Activated CD8-positive, alpha-beta memory T cell treated with anti-CD3 and anti-CD28 coated beads, Interleukin-2, amount 50 U/mL, for 4 hours (primary cell): ENCODE results near the gene KLRD1.
A peak's percentile ranks its signal among the peaks of the same experiment; 100 is the strongest.
"Not testable (repeated sequence)": the region's sequence is repeated elsewhere in the genome, so short reads cannot be mapped to it uniquely, and the experiment has no call there.

Experiments used
- DNase-seq: peaks from one replicate; pipeline ENCODE4 v3.0.0-alpha.2; 2020

Gene KLRD1

DNA sequence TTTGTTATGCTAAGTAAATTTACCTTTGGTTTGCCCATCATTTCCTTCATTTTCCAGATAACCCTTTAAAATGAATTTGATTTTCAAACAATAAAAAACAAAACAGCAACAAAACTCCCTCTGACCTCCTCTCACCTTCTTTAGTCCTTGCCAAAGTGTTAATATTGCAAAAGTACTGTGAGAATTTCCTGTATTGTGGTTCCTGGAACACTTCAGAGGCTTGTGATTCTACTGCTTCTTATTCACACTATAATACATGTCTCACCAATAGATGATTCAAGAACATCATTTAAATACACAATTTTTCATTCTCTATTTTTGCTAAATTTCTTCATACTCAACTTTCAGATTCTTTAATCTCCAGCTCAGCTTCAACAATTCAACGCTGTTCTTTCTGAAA, at the start of gene KLRD1:
Gene KLRD1, plus strand, starts transcription at position 241 of the 400 bp plus-strand sequence. CDS start 208 bp downstream, outside the sequence.
- no peak for DNase-seq

GRCh38 chr12:10260927-10261326, 46.7 kb upstream of the KLRD1 start:
- no peak for DNase-seq

DNA sequence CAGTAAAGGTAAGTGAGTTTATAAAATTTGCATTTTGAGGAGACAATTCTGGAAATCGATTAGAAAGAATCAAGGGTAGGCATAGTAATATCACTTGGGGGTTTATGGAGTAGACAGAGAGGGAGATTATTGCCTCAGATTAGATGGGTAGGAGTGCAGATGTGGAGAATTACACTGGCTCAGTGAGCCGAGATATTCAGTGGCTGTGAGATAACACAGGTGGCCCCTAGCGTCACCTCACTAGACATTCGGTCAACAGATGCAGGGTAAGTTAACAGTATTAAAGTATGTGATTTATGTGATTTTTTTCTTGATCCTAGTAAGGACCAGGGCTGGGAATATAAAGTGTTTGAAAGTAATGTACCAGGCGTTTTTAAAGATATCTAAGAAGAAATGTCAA, 39.6 kb upstream of the KLRD1 start:
- no peak for DNase-seq

DNA sequence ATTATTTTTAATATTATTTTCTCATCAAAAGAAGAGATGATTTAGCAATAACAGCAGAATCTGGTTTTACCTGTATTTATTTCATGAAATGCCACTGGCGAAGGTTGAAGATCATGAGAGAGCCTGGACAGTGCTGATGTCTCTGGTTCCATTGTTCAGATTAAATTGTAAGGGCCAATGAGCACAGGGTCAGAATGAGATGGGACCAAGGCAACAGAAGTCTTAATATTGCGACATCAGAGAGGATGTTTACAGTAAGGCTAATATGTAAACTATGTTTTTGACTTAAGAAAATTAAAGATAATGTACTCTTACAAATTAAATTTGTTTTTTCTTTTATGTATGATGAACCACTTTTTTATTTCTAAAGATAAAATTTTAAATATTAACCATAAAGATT, 35.2 kb upstream of the KLRD1 start:
- DNase-seq, result no peak

DNA sequence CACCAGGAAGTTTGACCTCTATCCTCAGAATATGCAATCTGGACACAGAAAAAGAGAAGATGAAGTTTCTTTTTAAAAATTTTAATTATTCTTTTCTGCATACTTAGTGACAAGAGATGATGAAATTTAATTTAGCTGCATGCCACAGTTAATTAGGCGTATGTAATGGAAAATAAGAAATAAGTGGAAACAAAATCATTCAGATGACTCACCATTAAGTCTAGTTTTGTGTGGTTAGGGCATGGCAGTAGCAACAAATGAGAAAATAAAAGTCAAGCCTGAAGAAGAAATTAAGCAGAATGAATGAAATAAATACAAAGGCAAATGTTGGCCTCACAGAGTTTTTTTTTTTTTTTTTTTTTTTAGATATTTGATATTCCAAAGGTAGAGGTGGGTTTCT, 30.9 kb upstream of the KLRD1 start:
- no peak for DNase-seq

- DNase-seq, result no peak
These were observed 29.6 kb upstream of the KLRD1 start for GRCh38 chr12:10278104-10278503.

- DNase-seq, result no peak
These were observed 27.7 kb upstream of the KLRD1 start for GRCh38 chr12:10279937-10280336.

DNA sequence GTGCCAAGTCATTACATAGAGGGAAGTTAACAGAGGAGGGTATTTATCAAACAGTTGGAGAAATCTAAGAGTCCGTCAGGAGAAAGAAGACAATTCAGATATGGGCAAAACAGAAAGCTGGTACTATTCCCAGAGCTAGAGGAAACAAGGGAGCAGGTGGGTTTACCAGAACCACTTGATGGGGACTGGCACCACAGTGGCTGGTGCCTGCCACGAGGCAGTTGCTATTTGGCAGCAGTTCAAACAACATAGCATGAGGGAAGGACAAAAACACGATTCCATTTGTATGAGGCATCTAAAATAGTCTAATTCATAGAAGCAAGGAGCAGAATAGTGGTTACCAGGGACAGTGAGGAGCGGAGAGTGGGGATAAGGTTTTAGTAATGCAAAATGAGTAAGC, 24.6 kb upstream of the KLRD1 start:
- no peak for DNase-seq

DNA sequence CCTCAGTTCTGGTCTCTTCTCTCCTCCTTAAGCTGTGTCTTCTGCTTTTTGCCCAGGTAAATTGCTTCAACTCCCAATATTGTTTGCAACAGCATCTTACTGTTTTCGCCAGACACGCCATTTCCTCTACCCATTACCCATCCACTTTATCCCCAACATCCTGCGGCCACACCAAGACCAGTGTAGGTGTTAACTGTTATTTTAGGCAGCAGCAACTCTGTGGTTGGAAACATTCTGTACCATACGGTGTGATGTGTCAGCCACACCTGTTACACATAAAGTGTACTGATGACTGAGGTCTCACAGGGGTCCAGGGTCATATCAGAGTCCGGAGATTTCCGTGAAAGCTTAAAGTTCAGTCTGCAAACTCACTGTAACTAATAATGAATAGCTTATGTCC, 21.8 kb upstream of the KLRD1 start:
- DNase-seq, result no peak

- DNase-seq, result no peak
These were observed 18.5 kb upstream of the KLRD1 start for GRCh38 chr12:10289005-10289754.

DNA sequence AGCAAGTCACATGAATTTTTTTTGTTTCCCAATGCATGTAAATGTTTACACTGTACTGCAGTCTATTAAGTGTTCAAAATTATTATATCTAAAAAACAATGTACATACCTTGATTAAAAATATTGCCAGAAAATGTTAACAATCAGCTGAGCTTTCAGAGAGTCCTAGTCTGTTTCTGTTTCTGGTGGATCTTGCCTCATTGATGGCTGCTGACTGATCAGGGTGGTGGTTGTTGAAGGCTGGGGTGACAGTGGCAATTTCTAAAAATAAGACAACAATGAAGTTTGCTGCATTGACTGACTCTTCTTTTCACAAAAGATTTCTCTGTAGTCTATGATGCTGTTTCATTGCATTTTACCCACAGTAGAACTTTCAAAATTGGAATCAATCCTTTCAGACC, 16.6 kb upstream of the KLRD1 start:
- DNase-seq, result no peak

DNA sequence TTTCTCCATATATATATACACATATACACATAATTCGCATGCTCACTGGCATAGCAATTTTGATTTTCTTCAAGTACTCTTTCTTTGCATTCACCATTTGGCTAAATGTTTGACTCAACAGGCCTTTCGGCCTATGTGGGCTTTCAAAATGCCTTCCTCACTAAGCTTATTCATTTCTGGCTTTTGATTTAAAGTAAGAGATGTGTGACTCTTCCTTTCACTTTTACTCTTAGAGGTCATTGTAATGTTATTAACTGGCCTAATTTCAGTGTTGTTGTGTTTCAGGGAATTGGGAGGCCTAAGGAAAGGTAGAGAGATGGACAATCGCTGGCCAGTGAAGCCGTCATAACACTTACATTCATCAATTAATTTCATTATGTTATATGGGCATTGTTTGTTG, 14.5 kb upstream of the KLRD1 start:
- no peak for DNase-seq

- no peak for DNase-seq
These were observed 14.0 kb upstream of the KLRD1 start for GRCh38 chr12:10293570-10294227.

- DNase-seq, result peak; percentile 46
These were observed 6.6 kb upstream of the KLRD1 start for GRCh38 chr12:10301103-10301502.

DNA sequence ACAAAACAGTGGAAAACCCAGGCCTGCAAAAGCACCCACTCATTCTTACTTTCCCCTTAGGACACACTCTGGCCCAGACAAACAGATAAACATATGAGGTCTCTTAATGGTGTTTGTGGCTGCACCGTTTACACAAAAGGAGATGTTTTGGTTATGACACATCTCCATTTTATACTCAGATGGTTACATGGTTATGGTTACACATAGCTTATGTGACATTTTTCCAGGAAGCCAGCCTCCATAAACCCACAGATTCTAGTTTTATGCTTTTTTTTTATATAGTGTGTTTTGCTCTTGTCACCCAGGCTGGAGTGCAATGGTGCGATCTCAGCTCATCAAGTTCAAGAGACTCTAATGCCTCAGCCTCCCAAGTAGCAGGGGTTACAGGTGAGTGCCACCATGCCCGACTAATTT, 3.5 kb upstream of the KLRD1 start:
- no peak for DNase-seq

GRCh38 chr12:10305411-10305810, 2.3 kb upstream of the KLRD1 start:
- no peak for DNase-seq

GRCh38 chr12:10310926-10311720, 3.5 kb downstream of the KLRD1 start:
- DNase-seq, result no peak

- DNase-seq, result no peak
These were observed 11.7 kb downstream of the KLRD1 start for GRCh38 chr12:10319388-10319787.

DNA sequence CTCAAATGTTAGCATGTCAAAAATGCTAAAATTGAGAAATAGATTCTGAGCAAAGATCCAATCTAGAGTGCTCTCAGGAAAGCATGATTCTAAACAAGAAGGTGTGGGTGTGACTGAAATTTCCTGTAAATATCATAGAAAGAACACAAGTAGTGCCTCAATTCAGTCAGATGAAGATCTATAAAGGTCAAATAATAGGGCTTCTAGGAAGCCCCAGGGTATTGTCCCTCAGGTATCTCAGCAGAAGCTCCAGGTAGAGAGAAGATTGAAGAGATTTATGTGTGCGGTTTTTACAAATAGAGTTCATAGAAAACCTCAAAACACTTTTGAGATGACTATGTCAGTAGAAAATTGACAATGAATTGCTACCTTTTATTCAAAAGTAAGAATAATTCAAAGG, 13.0 kb downstream of the KLRD1 start:
- DNase-seq, result no peak

DNA sequence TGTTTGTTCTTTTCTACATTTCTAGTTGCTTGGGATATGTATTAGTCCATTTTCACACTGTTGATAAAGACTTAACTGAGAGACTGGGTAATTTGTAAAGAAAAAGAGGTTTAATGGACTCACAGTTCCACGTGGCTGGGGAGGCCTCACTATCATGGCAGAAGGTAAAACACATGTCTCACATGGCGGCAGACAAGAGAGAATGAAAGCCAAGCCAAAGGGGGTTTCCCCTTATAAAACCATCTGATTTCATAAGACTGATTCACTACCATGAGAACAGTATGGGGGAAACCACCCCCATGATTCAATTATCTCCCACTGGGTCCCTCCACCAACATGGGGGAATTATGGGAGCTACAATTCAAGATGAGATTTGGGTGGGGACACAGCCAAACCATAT, 21.0 kb downstream of the KLRD1 start:
- not testable (repeated sequence) for DNase-seq

- no peak for DNase-seq
These were observed 24.1 kb downstream of the KLRD1 start for GRCh38 chr12:10331642-10332239.

GRCh38 chr12:10336196-10336595, 28.5 kb downstream of the KLRD1 start:
- not testable (repeated sequence) for DNase-seq

DNA sequence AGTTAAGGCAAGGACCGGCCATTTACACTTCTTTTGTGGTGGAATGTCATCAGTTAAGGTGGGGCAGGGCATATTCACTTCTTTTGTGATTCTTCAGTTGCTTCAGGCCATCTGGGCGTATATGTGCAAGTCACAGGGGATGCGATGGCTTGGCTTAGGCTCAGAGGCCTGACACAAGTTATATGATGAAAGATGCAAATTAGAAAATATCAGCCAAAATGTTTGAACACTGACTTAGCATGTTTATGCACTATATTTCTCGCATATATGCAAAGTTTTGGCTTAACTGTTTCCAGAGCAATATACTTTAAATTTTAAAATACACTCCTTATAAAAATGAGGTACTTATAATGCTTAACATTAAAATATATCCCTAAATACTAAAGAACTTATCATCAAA, 30.8 kb downstream of the KLRD1 start:
- DNase-seq, result not testable (repeated sequence)
